H9 (cell line): Measurements from ENCODE around the gene CDH13. TPM values are rescaled to one million over a fixed set of nuclear protein-coding genes. Genes with fewer than 3 reads are reported as not detected.

ENCODE experiments used
- DNase-seq: peaks from one replicate; pipeline ENCODE4 v3.0.0-alpha.2; 2017
- H2AFZ ChIP-seq: one replicate; pipeline ENCODE4 v1.6.1; 2013; ENCODE audit warnings: mild to moderate bottlenecking, low read length, control low read depth, moderate library complexity
- H2AK5ac ChIP-seq: 2 replicates; pipeline ENCODE4 v1.6.1; 2013; ENCODE audit warnings: low read length, control low read depth, mixed read lengths; ENCODE audit not compliant: insufficient read length
- H2BK120ac ChIP-seq: one replicate; pipeline ENCODE4 v1.6.1; 2013; ENCODE audit warnings: low read depth, mild to moderate bottlenecking, low read length, control low read depth, inconsistent platforms; ENCODE audit not compliant: poor library complexity, severe bottlenecking
- H2BK12ac ChIP-seq: 2 replicates; pipeline ENCODE4 v1.6.1; 2013; ENCODE audit warnings: low read length, control low read depth, mixed read lengths, low read depth; ENCODE audit not compliant: insufficient read length
- H2BK15ac ChIP-seq: 2 replicates; pipeline ENCODE4 v1.6.1; 2013; ENCODE audit warnings: low read depth, low read length, control low read depth
- H2BK20ac ChIP-seq: one replicate; pipeline ENCODE4 v1.6.1; 2013; ENCODE audit warnings: low read depth, mild to moderate bottlenecking, low read length, control low read depth, inconsistent platforms; ENCODE audit not compliant: poor library complexity, severe bottlenecking
- H2BK5ac ChIP-seq: 2 replicates; pipeline ENCODE4 v1.6.1; 2013; ENCODE audit warnings: low read length, control low read depth, mixed read lengths; ENCODE audit not compliant: insufficient read length
- H3K14ac ChIP-seq: 2 replicates; pipeline ENCODE4 v1.6.1; 2013; ENCODE audit warnings: low read length, control low read depth; ENCODE audit not compliant: insufficient read depth
- H3K18ac ChIP-seq: 2 replicates; pipeline ENCODE4 v1.6.1; 2013; ENCODE audit warnings: low read depth, mild to moderate bottlenecking, mixed read lengths, low read length, control low read depth; ENCODE audit not compliant: insufficient read length
- H3K23ac ChIP-seq: 2 replicates; pipeline ENCODE4 v1.6.1; 2013; ENCODE audit warnings: low read length, control low read depth, mixed read lengths, low read depth; ENCODE audit not compliant: insufficient read length
- H3K23me2 ChIP-seq: 2 replicates; pipeline ENCODE4 v1.6.1; 2013; ENCODE audit warnings: low read depth, mild to moderate bottlenecking, mixed read lengths, low read length, control low read depth; ENCODE audit not compliant: insufficient read length, poor library complexity, severe bottlenecking
- H3K27ac ChIP-seq: 2 replicates; pipeline ENCODE4 v1.5.1; 2013; ENCODE audit warnings: low read length, control low read depth, mixed read lengths, low read depth; ENCODE audit not compliant: insufficient read length
- H3K27me3 ChIP-seq: 2 replicates; pipeline ENCODE4 v1.6.1; 2013; ENCODE audit warnings: low read length, control low read depth, inconsistent platforms; ENCODE audit not compliant: insufficient read depth
- H3K4ac ChIP-seq: 2 replicates; pipeline ENCODE4 v1.6.1; 2013; ENCODE audit warnings: low read depth, mild to moderate bottlenecking, control low read depth, inconsistent platforms, low read length, moderate library complexity
- H3K4me1 ChIP-seq: 2 replicates; pipeline ENCODE4 v1.6.1; 2013; ENCODE audit warnings: low read length, control low read depth, inconsistent platforms; ENCODE audit not compliant: insufficient read depth
- H3K4me2 ChIP-seq: 2 replicates; pipeline ENCODE4 v1.6.1; 2013; ENCODE audit warnings: low read length, control low read depth, mixed read lengths; ENCODE audit not compliant: insufficient read length, insufficient read depth
- H3K56ac ChIP-seq: 2 replicates; pipeline ENCODE4 v1.6.1; 2013; ENCODE audit warnings: low read depth, mild to moderate bottlenecking, mixed read lengths, low read length, control low read depth; ENCODE audit not compliant: insufficient read length
- H3K79me1 ChIP-seq: 2 replicates; pipeline ENCODE4 v1.6.1; 2013; ENCODE audit warnings: low read depth, mild to moderate bottlenecking, moderate library complexity, low read length, control low read depth, inconsistent platforms; ENCODE audit not compliant: insufficient read depth, poor library complexity, severe bottlenecking
- H3K79me2 ChIP-seq: 2 replicates; pipeline ENCODE4 v1.6.1; 2013; ENCODE audit warnings: low read length, control low read depth, inconsistent platforms; ENCODE audit not compliant: insufficient read depth
- H3K9ac ChIP-seq: 2 replicates; pipeline ENCODE4 v1.6.1; 2013; ENCODE audit warnings: low read length, control low read depth, mixed read lengths; ENCODE audit not compliant: insufficient read length; ENCODE audit errors: extremely low read depth
- H3K9me3 ChIP-seq: one replicate; pipeline ENCODE4 v1.6.1; 2013; ENCODE audit warnings: low read depth, low read length, inconsistent platforms; ENCODE audit not compliant: control insufficient read depth
- H3T11ph ChIP-seq: one replicate; pipeline ENCODE4 v1.6.1; 2013; ENCODE audit warnings: mild to moderate bottlenecking, low read length, control low read depth, inconsistent platforms
- H4K20me1 ChIP-seq: one replicate; pipeline ENCODE4 v1.6.1; 2013; ENCODE audit not compliant: control insufficient read depth, insufficient read length, insufficient read depth
- H4K5ac ChIP-seq: 2 replicates; pipeline ENCODE4 v1.6.1; 2013; ENCODE audit warnings: low read depth, mild to moderate bottlenecking, mixed read lengths, low read length, control low read depth; ENCODE audit not compliant: insufficient read length
- H4K8ac ChIP-seq: replicated peaks from 2 replicates; pipeline ENCODE4 v1.6.1; 2013; ENCODE audit warnings: low read length, control low read depth, mixed read lengths, low read depth; ENCODE audit not compliant: insufficient read length
- H4K91ac ChIP-seq: 2 replicates; pipeline ENCODE4 v1.6.1; 2013; ENCODE audit warnings: low read depth, mild to moderate bottlenecking, moderate library complexity, mixed read lengths, low read length, control low read depth; ENCODE audit not compliant: insufficient read length
- H3K27ac Mint-ChIP-seq, 3 experiments: 2 replicates in 2 of 3; 3 replicates in 1 of 3; pipeline ENCODE4 v1.8.0; 2020 to 2021; ENCODE audit warnings: mixed read lengths in 3 of 3, mild to moderate bottlenecking in 1 of 3, moderate library complexity in 1 of 3
- H3K27me3 Mint-ChIP-seq: 2 replicates; pipeline ENCODE4 v1.8.0; 2021; ENCODE audit warnings: low read depth, mild to moderate bottlenecking, moderate library complexity, mixed read lengths
- H3K36me3 Mint-ChIP-seq, 3 experiments: 2 replicates in 2 of 3; 3 replicates in 1 of 3; pipeline ENCODE4 v1.8.0; 2020 to 2021; ENCODE audit warnings: low read depth in 3 of 3, mixed read lengths in 3 of 3; ENCODE audit not compliant: insufficient read depth in 1 of 3
- H3K4me1 Mint-ChIP-seq, 2 experiments: 2 replicates each; pipeline ENCODE4 v1.8.0; 2020; ENCODE audit warnings: mixed read lengths in 2 of 2
- H3K4me3 Mint-ChIP-seq, 2 experiments: 2 replicates in 1 of 2; 3 replicates in 1 of 2; pipeline ENCODE4 v1.8.0; 2020 to 2021; ENCODE audit warnings: mild to moderate bottlenecking in 2 of 2, mixed read lengths in 2 of 2, moderate library complexity in 1 of 2
- H3K9me3 Mint-ChIP-seq, 2 experiments: 2 replicates in 1 of 2; 3 replicates in 1 of 2; pipeline ENCODE4 v1.8.0; 2020; ENCODE audit warnings: mild to moderate bottlenecking in 2 of 2, mixed read lengths in 2 of 2, moderate library complexity in 1 of 2
- WGBS: extraction: QIAGEN DNeasy Blood & Tissue Kit; methylation state at CpG from one replicate; pipeline ENCODE4 v1.1.7; 2013; ENCODE audit warnings: missing lambda C conversion rate, low lambda C conversion rate, mixed read lengths; ENCODE audit not compliant: insufficient read length; ENCODE audit errors: extremely low coverage; 5-methylcytosine and 5-hydroxymethylcytosine counted together
- total RNA-seq: library from RNA; stranded (reverse); gene quantifications from 2 replicates; pipeline ENCODE4 v1.2.1, GENCODE V29; 2021
- TF ChIP-seq, protein P1 (sequence below): fragments of 200-600 bp; sonication (generic); conservative IDR thresholded peaks from 3 replicates; pipeline ENCODE4 v1.8.0; 2021; ENCODE audit warnings: antibody characterized with exemption, mild to moderate bottlenecking

The CDH13 gene
- total RNA-seq, 1 experiment from 2014 or later = 1.5 TPM

GRCh38 chr16:83125999-83126568 is 499.3 kb downstream of the CDH13 start:
- no peak overlapping the region for H3K18ac ChIP-seq
- H2BK120ac ChIP-seq = no peak overlapping the region
- Mint-ChIP-seq H3K4me3 (no peak overlapping the region), H3K27me3 (peaks cover 5% of the 10 kb centered on the region), H3K36me3 (peaks cover 12 to 25% (median 22%) of the 10 kb centered on the region in 3 experiments), H3K27ac (no peak overlapping the region), H3K9me3 (peaks cover 25 to 28% of the 10 kb centered on the region in 2 experiments), H3K4me1 (peaks cover 6 to 9% of the 10 kb centered on the region in 2 experiments)
- no peak overlapping the region for H4K91ac ChIP-seq
- no peak for DNase-seq
- no peaks in the 10 kb centered on the region for H3K79me1 ChIP-seq
- no peak overlapping the region for H3K4me2 ChIP-seq
- H2BK12ac ChIP-seq = no peak overlapping the region
- no peak overlapping the region for H4K5ac ChIP-seq
- no peak overlapping the region for H3K27ac ChIP-seq
- no peak overlapping the region for H2AK5ac ChIP-seq
- H3K56ac ChIP-seq = no peak overlapping the region
- no peak overlapping the region for H2BK15ac ChIP-seq
- no peak overlapping the region for H3K4ac ChIP-seq
- no peaks in the 10 kb centered on the region for H3K4me1 ChIP-seq
- no CpG with 5 or more reads among the region's 6 CpGs for WGBS
- no peak overlapping the region for H2BK20ac ChIP-seq
- no peak overlapping the region for H2BK5ac ChIP-seq
- no peak overlapping the region for H2AFZ ChIP-seq
- TF ChIP-seq, protein P1, sequence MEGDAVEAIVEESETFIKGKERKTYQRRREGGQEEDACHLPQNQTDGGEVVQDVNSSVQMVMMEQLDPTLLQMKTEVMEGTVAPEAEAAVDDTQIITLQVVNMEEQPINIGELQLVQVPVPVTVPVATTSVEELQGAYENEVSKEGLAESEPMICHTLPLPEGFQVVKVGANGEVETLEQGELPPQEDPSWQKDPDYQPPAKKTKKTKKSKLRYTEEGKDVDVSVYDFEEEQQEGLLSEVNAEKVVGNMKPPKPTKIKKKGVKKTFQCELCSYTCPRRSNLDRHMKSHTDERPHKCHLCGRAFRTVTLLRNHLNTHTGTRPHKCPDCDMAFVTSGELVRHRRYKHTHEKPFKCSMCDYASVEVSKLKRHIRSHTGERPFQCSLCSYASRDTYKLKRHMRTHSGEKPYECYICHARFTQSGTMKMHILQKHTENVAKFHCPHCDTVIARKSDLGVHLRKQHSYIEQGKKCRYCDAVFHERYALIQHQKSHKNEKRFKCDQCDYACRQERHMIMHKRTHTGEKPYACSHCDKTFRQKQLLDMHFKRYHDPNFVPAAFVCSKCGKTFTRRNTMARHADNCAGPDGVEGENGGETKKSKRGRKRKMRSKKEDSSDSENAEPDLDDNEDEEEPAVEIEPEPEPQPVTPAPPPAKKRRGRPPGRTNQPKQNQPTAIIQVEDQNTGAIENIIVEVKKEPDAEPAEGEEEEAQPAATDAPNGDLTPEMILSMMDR = no peak
- no peak overlapping the region for H3T11ph ChIP-seq
- H4K20me1 ChIP-seq = no peaks in the 10 kb centered on the region
- peaks cover 10% of the 10 kb centered on the region for H3K9me3 ChIP-seq
- H3K9ac ChIP-seq = no peak overlapping the region
- no peak overlapping the region for H3K23ac ChIP-seq
- H3K27me3 ChIP-seq = no peaks in the 10 kb centered on the region
- no peak overlapping the region for H4K8ac ChIP-seq
- no peak overlapping the region for H3K14ac ChIP-seq
- no peaks in the 10 kb centered on the region for H3K23me2 ChIP-seq
- H3K79me2 ChIP-seq = no peaks in the 10 kb centered on the region
